Measurements from ENCODE around the gene STRADA. TPM values are rescaled to one million over a fixed set of nuclear protein-coding genes. Genes with fewer than 3 reads are reported as not detected.
A peak's percentile ranks its signal among the peaks of the same experiment; 100 is the strongest.

The STRADA gene
- total and polyA plus RNA-seq, 9 of the 15 experiments (the other 6 are each of a cell fraction or from before 2014, with no cell fraction given) = 6.6 to 33.0 (median 20.5) TPM

GRCh38 chr17:63752707-63753106 is 11.1 kb upstream of the STRADA start:
- DNase-seq (ENCODE audit: extremely low read depth in 1 of 4, low spot score in 3 of 4) (no peak), FAIRE-seq (no peak), ATAC-seq (no peak)
- WGBS (ENCODE audit: insufficient coverage, low coverage, missing lambda C conversion rate) = 94% methylated on average over 1 of the region's 1 CpG
- H3K79me2 ChIP-seq (ENCODE audit: control insufficient read depth, insufficient read depth, low read length) = 0 out of 3 replicates have a peak, but pooled peaks cover 6% of the 10 kb centered on the region
- no peak overlapping the region for H3K4me2 ChIP-seq (ENCODE audit: insufficient read depth, low read length)
- ChIA-PET POLR2A (interaction anchor here (0.7 to 1.2 kb wide), 2 partner anchors 10 kb away, joined by 3 read pairs; no protein-coding TSS in a partner anchor), CTCF (ENCODE audit: low intra/inter-chr PET ratio) (no interaction called here)
- no peaks in the 10 kb centered on the region for H3K27me3 ChIP-seq (ENCODE audit: control insufficient read depth in 2 of 2, insufficient read depth in 2 of 2, low read length in 2 of 2)
- H2AFZ ChIP-seq (ENCODE audit: low read depth, low read length) = no peak overlapping the region
- no peaks in the 10 kb centered on the region for H3K9me1 ChIP-seq (ENCODE audit: control insufficient read depth, insufficient read depth, low read length)
- no peak overlapping the region for H3K27ac ChIP-seq (ENCODE audit: extremely low read depth, low read depth, low read length)
- H3K9ac ChIP-seq (ENCODE audit: insufficient read depth in 1 of 2, low read depth in 2 of 2, low read length in 2 of 2) = no peak overlapping the region
- no peak for TF ChIP-seq HDGF (IDR thresholded peaks at IDR 0.05)
- TF ChIP-seq EP400 (IDR thresholded peaks at IDR 0.05) = no peak
- no peak for TF ChIP-seq HNRNPUL1 (IDR thresholded peaks at IDR 0.05; ENCODE audit: low read length)
- TF ChIP-seq, protein P1, sequence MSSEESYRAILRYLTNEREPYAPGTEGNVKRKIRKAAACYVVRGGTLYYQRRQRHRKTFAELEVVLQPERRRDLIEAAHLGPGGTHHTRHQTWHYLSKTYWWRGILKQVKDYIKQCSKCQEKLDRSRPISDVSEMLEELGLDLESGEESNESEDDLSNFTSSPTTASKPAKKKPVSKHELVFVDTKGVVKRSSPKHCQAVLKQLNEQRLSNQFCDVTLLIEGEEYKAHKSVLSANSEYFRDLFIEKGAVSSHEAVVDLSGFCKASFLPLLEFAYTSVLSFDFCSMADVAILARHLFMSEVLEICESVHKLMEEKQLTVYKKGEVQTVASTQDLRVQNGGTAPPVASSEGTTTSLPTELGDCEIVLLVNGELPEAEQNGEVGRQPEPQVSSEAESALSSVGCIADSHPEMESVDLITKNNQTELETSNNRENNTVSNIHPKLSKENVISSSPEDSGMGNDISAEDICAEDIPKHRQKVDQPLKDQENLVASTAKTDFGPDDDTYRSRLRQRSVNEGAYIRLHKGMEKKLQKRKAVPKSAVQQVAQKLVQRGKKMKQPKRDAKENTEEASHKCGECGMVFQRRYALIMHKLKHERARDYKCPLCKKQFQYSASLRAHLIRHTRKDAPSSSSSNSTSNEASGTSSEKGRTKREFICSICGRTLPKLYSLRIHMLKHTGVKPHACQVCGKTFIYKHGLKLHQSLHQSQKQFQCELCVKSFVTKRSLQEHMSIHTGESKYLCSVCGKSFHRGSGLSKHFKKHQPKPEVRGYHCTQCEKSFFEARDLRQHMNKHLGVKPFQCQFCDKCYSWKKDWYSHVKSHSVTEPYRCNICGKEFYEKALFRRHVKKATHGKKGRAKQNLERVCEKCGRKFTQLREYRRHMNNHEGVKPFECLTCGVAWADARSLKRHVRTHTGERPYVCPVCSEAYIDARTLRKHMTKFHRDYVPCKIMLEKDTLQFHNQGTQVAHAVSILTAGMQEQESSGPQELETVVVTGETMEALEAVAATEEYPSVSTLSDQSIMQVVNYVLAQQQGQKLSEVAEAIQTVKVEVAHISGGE (CRISPR knock-in tag; IDR thresholded peaks at IDR 0.05) = 0 out of 6 replicates have a peak, but pooled peaks of 1 of the 3 experiments have one; percentile 33
- no peaks in the 10 kb centered on the region for H3K9me3 ChIP-seq (replicated peaks; ENCODE audit: control insufficient read depth, insufficient read depth, low read depth, low read length)
- H3K4me3 ChIP-seq = no peak overlapping the region
- H3K36me3 ChIP-seq (ENCODE audit: control insufficient read depth, insufficient read depth, low read length) = peaks cover 85% of the 10 kb centered on the region
- no peaks in the 10 kb centered on the region for H3K4me1 ChIP-seq (replicated peaks in 1 of 2; ENCODE audit: control insufficient read depth in 2 of 2, insufficient read depth in 2 of 2, low read length in 2 of 2)
- intact Hi-C loops (cut with micrococcal nuclease) (no loop called here), in situ Hi-C loops (cut with MboI) (no loop called here)
- H4K20me1 ChIP-seq (replicated peaks; ENCODE audit: control insufficient read depth, insufficient read depth, low read length) = no peaks in the 10 kb centered on the region
- BruUV-seq (replicated peaks) = no TSS peak

Measured in K562 (cell line).